ENCODE measurements around the gene IRGC. TPM values are rescaled to one million over a fixed set of nuclear protein-coding genes. Genes with fewer than 3 reads are reported as not detected.

The IRGC gene
- total and polyA plus RNA-seq, 2 of the 13 experiments (the other 11 are each of a cell fraction or from before 2014, with no cell fraction given) = not detected

DNA sequence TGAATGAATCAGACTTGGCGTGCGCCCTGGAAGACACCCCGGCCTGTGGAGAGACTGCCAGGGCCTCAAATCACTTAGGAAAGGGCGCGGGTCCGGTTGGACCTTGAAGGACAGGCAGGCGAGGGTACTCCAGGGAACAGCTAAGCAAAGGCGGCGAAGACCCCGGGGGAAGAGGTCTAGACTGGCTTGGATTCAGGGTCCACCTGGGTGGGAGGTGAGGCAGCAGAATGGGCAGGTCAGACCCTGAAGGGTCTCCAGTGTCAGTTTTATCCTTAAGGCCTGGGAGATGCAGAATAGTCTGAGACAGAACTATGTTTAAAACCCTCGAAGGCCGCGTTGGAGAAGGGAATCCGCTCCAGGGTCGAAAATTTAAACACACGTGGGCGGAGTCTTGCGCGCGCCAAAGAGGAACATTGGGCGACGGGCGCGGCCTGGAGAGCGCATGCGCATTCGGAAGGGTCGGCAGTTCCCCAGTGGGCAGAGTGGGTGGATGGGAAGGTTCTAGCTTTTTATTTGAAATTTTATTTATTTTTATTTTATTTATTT is 39.5 kb downstream of the IRGC start:
- no peak for DNase-seq (ENCODE audit: low spot score)
- H3K27me3 ChIP-seq (ENCODE audit: control insufficient read depth in 1 of 2, insufficient read depth in 2 of 2, low read length in 2 of 2) = no peaks in the 10 kb centered on the region
- peaks cover 26% of the 10 kb centered on the region for H3K4me1 ChIP-seq (ENCODE audit: insufficient read depth, low read length)
- TSS peak; percentile 92 for BruUV-seq (replicated peaks)
- POLR2A ChIA-PET = interaction anchor here (0.7 to 1.6 kb wide), 10 partner anchors 10 to 159 kb away, joined by 3 to 20 read pairs (median 4); partner anchors contain the start of gene IRGQ
- H3K4me3 ChIP-seq (replicated peaks in 1 of 3; ENCODE audit: insufficient read depth in 1 of 3, low read depth in 2 of 3, low read length in 3 of 3) = peak overlapping the region; percentile 66 to 83 (median 67); a peak in 5 of 6 replicates
- intact Hi-C loops (cut with micrococcal nuclease; ENCODE audit: unreplicated experiment) = no loop called here
- peak overlapping the region; percentile 90 for H3K9ac ChIP-seq (ENCODE audit: insufficient read depth, low read depth, low read length)
- H3K36me3 ChIP-seq (replicated peaks in 1 of 2; ENCODE audit: control insufficient read depth in 1 of 2, insufficient read depth in 2 of 2, low read length in 2 of 2) = peaks cover 3 to 10% of the 10 kb centered on the region in 2 experiments; a peak in 4 of 5 replicates
- H3K27ac ChIP-seq (ENCODE audit: extremely low read length, insufficient read depth, low read length) = peak overlapping the region; percentile 93
- no peak overlapping the region for H2AFZ ChIP-seq (ENCODE audit: low read length)
- FAIRE-seq = no peak
- peak; percentile 20; the same call in 1 of the 3 replicates for ATAC-seq
- CTCF ChIA-PET (ENCODE audit: low intra/inter-chr PET ratio, low total read pairs) = no interaction called here
- WGBS (ENCODE audit: low lambda C conversion rate) = 49% methylated on average over 26 of the region's 28 CpGs
- peaks cover 16% of the 10 kb centered on the region for H3K79me2 ChIP-seq (ENCODE audit: insufficient read depth, low read length)
- H3K9me3 ChIP-seq (ENCODE audit: low read length) = no peaks in the 10 kb centered on the region
- no peaks in the 10 kb centered on the region for H4K20me1 ChIP-seq (ENCODE audit: insufficient read depth, low read length)
- H3K4me2 ChIP-seq (ENCODE audit: low read depth, low read length) = peak overlapping the region; percentile 88
- in situ Hi-C loops (cut with HindIII; ENCODE audit: extremely low pct_ligation_motif_present, low pct_unique_long_range_greater_than_20kb) = no loop called here
- TF ChIP-seq ZNF616 (CRISPR knock-in tag; IDR thresholded peaks at IDR 0.05; ENCODE audit: low read depth) (no peak), KLF12 (CRISPR knock-in tag; IDR thresholded peaks at IDR 0.05; ENCODE audit: borderline replicate concordance) (no peak; the same call in 1 of the 2 replicates), TBX2 (CRISPR knock-in tag; IDR thresholded peaks at IDR 0.05; ENCODE audit: borderline replicate concordance) (no peak), ZNF746 (CRISPR knock-in tag; IDR thresholded peaks at IDR 0.05) (0 out of 2 replicates have a peak, but pooled peaks have one; percentile 31), NR0B2 (CRISPR knock-in tag; IDR thresholded peaks at IDR 0.05) (0 out of 2 replicates have a peak, but pooled peaks have one; percentile 29), ZNF274 (CRISPR knock-in tag; IDR thresholded peaks at IDR 0.05) (no peak), GPN1 (CRISPR knock-in tag; IDR thresholded peaks at IDR 0.05; ENCODE audit: borderline replicate concordance) (no peak), RBAK (CRISPR knock-in tag; IDR thresholded peaks at IDR 0.05) (0 out of 2 replicates have a peak, but pooled peaks have one; percentile 9), CAMTA2 (CRISPR knock-in tag; IDR thresholded peaks at IDR 0.05; ENCODE audit: borderline replicate concordance) (0 out of 2 replicates have a peak, but pooled peaks have one; percentile 29), DNMT1 (CRISPR knock-in tag; IDR thresholded peaks at IDR 0.05) (no peak), GTF3A (CRISPR knock-in tag; conservative IDR thresholded peaks at IDR 0.05) (no peak), ZFAT (CRISPR knock-in tag; conservative IDR thresholded peaks at IDR 0.05) (no peak), SRSF1 (optimal IDR thresholded peaks at IDR 0.05; ENCODE audit: low read depth, low read length) (peak; percentile 9), PCBP1 (IDR thresholded peaks at IDR 0.05; ENCODE audit: borderline replicate concordance, low read depth, low read length) (0 out of 2 replicates have a peak, but pooled peaks have one; percentile 8), PAX8 (CRISPR knock-in tag; IDR thresholded peaks at IDR 0.05; ENCODE audit: borderline replicate concordance) (no peak), ZNF331 (CRISPR knock-in tag; IDR thresholded peaks at IDR 0.05) (0 out of 2 replicates have a peak, but pooled peaks have one; percentile 1)
- TF ChIP-seq, protein P1, sequence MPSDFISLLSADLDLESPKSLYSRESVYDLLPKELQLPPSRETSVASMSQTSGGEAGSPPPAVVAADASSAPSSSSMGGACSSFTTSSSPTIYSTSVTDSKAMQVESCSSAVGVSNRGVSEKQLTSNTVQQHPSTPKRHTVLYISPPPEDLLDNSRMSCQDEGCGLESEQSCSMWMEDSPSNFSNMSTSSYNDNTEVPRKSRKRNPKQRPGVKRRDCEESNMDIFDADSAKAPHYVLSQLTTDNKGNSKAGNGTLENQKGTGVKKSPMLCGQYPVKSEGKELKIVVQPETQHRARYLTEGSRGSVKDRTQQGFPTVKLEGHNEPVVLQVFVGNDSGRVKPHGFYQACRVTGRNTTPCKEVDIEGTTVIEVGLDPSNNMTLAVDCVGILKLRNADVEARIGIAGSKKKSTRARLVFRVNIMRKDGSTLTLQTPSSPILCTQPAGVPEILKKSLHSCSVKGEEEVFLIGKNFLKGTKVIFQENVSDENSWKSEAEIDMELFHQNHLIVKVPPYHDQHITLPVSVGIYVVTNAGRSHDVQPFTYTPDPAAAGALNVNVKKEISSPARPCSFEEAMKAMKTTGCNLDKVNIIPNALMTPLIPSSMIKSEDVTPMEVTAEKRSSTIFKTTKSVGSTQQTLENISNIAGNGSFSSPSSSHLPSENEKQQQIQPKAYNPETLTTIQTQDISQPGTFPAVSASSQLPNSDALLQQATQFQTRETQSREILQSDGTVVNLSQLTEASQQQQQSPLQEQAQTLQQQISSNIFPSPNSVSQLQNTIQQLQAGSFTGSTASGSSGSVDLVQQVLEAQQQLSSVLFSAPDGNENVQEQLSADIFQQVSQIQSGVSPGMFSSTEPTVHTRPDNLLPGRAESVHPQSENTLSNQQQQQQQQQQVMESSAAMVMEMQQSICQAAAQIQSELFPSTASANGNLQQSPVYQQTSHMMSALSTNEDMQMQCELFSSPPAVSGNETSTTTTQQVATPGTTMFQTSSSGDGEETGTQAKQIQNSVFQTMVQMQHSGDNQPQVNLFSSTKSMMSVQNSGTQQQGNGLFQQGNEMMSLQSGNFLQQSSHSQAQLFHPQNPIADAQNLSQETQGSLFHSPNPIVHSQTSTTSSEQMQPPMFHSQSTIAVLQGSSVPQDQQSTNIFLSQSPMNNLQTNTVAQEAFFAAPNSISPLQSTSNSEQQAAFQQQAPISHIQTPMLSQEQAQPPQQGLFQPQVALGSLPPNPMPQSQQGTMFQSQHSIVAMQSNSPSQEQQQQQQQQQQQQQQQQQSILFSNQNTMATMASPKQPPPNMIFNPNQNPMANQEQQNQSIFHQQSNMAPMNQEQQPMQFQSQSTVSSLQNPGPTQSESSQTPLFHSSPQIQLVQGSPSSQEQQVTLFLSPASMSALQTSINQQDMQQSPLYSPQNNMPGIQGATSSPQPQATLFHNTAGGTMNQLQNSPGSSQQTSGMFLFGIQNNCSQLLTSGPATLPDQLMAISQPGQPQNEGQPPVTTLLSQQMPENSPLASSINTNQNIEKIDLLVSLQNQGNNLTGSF (CRISPR knock-in tag; IDR thresholded peaks at IDR 0.05) = 0 out of 2 replicates have a peak, but pooled peaks have one; percentile 35
- TF ChIP-seq, protein P2, sequence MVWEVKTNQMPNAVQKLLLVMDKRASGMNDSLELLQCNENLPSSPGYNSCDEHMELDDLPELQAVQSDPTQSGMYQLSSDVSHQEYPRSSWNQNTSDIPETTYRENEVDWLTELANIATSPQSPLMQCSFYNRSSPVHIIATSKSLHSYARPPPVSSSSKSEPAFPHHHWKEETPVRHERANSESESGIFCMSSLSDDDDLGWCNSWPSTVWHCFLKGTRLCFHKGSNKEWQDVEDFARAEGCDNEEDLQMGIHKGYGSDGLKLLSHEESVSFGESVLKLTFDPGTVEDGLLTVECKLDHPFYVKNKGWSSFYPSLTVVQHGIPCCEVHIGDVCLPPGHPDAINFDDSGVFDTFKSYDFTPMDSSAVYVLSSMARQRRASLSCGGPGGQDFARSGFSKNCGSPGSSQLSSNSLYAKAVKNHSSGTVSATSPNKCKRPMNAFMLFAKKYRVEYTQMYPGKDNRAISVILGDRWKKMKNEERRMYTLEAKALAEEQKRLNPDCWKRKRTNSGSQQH (CRISPR knock-in tag; IDR thresholded peaks at IDR 0.05; ENCODE audit: low read depth) = no peak

Measured in HepG2 (cell line).